SU-DHL-6 (cell line): ENCODE data around the gene GANAB.
A peak's percentile ranks its signal among the peaks of the same experiment; 100 is the strongest.

Experiments
- H2AFZ ChIP-seq: fragments of 200-600 bp; sonication (generic); 2 replicates; pipeline ENCODE4 v1.6.1; 2014; ENCODE audit warnings: low read depth, mild to moderate bottlenecking, moderate library complexity, mixed read lengths, antibody characterized with exemption, low read length; ENCODE audit not compliant: severe bottlenecking
- H3F3A ChIP-seq: fragments of 200-600 bp; shearing (Covaris generic); 2 replicates; pipeline ENCODE4 v1.6.0; 2016; ENCODE audit warnings: antibody characterized with exemption, mild to moderate bottlenecking; ENCODE audit not compliant: insufficient read depth
- H3K27ac ChIP-seq: fragments of 200-600 bp; sonication (generic); 2 replicates; pipeline ENCODE4 v1.5.1; 2016; ENCODE audit warnings: low read depth, mild to moderate bottlenecking, low read length, moderate library complexity, mixed read lengths
- H3K27me3 ChIP-seq: fragments of 200-600 bp; sonication (generic), shearing (Covaris generic); 2 replicates; pipeline ENCODE4 v1.6.0; 2014; ENCODE audit warnings: mild to moderate bottlenecking, low read length
- H3K36me3 ChIP-seq: fragments of 200-600 bp; sonication (generic); 2 replicates; pipeline ENCODE4 v1.6.1; 2014; ENCODE audit warnings: mild to moderate bottlenecking, low read length, mixed read lengths
- H3K4me2 ChIP-seq: fragments of 300-600, 200-600 bp; shearing (Covaris generic), sonication (generic); 2 replicates; pipeline ENCODE4 v1.6.0; 2014; ENCODE audit warnings: low read length, low read depth, mild to moderate bottlenecking; ENCODE audit not compliant: poor library complexity, severe bottlenecking
- H3K4me3 ChIP-seq: fragments of 200-600 bp; sonication (generic); 2 replicates; pipeline ENCODE4 v1.5.1; 2014; ENCODE audit warnings: antibody characterized with exemption, low read length, mild to moderate bottlenecking, mixed read lengths; ENCODE audit not compliant: insufficient read depth, poor library complexity, severe bottlenecking
- H3K79me2 ChIP-seq: fragments of 200-600 bp; sonication (generic); 2 replicates; pipeline ENCODE4 v1.6.1; 2014; ENCODE audit warnings: mild to moderate bottlenecking, low read length, moderate library complexity; ENCODE audit not compliant: insufficient read depth
- H3K9ac ChIP-seq: fragments of 200-600 bp; sonication (generic); 2 replicates; pipeline ENCODE4 v1.7.0; 2014; ENCODE audit warnings: mild to moderate bottlenecking, low read length
- H3K9me2 ChIP-seq: fragments of 200-600 bp; sonication (generic); replicated peaks from 2 replicates; pipeline ENCODE4 v1.6.1; 2014; ENCODE audit warnings: low read length; ENCODE audit not compliant: insufficient read depth
- H3K9me3 ChIP-seq: fragments of 200-600 bp; sonication (generic); 2 replicates; pipeline ENCODE4 v1.6.1; 2014; ENCODE audit warnings: low read length, mixed read lengths; ENCODE audit not compliant: insufficient read depth
- H4K20me1 ChIP-seq: fragments of 200-600 bp; sonication (generic); 2 replicates; pipeline ENCODE4 v1.6.1; 2014; ENCODE audit warnings: low read depth, mild to moderate bottlenecking, antibody characterized with exemption, low read length, moderate library complexity, mixed read lengths
- EZH2phosphoT487 ChIP-seq: fragments of 200-600 bp; sonication (generic), shearing (Covaris generic); conservative IDR thresholded peaks from 2 replicates; pipeline ENCODE4 v1.6.1; 2018; ENCODE audit warnings: mild to moderate bottlenecking, antibody characterized with exemption, low read length, moderate library complexity, mixed read lengths
- TF ChIP-seq, protein P1 (sequence below): fragments of 200-600 bp; sonication (generic); IDR thresholded peaks from one replicate; pipeline ENCODE4 v1.5.1; 2017; ENCODE audit warnings: antibody characterized with exemption, mild to moderate bottlenecking, low read length, moderate library complexity; ENCODE audit not compliant: insufficient read depth, poor library complexity, severe bottlenecking

GANAB gene

DNA sequence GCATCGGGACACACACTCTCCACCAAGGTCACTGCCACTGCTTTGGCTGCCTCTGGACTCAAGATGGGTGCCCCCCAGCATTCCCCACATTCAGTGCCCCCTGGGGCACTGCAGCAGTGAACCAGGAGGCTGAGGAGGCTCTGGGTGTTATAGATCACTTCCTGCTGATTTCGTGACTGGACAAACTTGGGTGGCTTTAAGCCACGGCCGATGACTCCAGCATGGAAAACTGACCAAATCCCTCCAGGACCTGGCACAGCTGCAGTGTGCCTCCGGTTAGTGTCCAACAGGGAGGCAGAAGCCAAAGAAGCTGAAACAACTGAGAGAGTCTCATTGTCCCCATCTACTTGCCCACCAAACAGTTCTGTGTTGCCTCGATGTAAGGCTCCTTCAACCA, 1.2 kb upstream of the GANAB start:
- Histone ChIP-seq H3K36me3 (no peaks in the 10 kb centered on the region), H3K4me2 (no peak overlapping the region)

DNA sequence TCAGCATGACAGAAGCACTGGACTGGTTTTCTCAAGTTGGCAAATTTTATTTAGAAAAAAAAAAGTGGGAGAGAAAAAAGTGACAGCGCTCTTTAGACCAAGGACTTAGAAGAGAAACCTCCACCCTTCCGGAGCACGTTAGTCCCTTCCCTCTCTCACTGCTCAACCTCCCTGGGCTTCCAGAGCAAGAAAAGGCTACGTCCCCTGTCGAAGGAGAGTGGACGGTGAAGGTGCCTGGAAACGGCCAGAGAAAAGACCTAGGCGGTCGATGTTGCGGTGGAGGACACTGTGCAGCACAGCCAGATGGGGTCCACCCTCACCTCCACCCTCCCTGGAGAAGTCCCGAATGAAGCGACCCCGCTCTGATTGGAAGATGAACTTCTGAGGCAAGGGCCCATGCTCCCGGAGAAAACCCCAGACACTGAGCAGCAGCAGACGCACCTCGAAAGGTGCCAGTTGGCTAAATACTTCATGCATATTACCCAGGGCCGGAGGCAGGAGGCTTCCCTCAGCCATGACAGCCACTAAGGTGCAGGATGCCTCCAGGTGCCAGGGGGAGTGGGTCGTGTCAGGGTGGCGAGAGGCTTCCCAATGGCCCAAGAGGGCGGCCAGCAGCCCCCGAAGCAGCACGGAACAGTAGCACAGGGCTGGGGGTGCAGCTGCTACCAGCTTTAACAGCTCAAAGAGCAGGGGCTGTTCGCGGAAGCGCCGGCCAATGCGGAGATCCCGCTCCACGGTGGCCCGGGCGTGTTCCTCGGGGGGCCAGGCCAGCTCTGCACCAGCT, 604 bp upstream of the GANAB start:
- Histone ChIP-seq H3K36me3 (no peaks in the 10 kb centered on the region), H3K9me3 (no peaks in the 10 kb centered on the region), H3K27me3 (no peaks in the 10 kb centered on the region), H3F3A (peaks cover 4% of the 10 kb centered on the region), H2AFZ (no peak overlapping the region), H3K27ac (peak overlapping the region; percentile 21; the same call in 1 of the 2 replicates), H3K9ac (peak overlapping the region; percentile 98; the same call in 1 of the 2 replicates), H3K4me3 (no peak overlapping the region), H4K20me1 (no peaks in the 10 kb centered on the region), H3K79me2 (peaks cover 52% of the 10 kb centered on the region), H3K9me2 (no peaks in the 10 kb centered on the region), H3K4me2 (peak overlapping the region; percentile 36)
- TF ChIP-seq, protein P1, sequence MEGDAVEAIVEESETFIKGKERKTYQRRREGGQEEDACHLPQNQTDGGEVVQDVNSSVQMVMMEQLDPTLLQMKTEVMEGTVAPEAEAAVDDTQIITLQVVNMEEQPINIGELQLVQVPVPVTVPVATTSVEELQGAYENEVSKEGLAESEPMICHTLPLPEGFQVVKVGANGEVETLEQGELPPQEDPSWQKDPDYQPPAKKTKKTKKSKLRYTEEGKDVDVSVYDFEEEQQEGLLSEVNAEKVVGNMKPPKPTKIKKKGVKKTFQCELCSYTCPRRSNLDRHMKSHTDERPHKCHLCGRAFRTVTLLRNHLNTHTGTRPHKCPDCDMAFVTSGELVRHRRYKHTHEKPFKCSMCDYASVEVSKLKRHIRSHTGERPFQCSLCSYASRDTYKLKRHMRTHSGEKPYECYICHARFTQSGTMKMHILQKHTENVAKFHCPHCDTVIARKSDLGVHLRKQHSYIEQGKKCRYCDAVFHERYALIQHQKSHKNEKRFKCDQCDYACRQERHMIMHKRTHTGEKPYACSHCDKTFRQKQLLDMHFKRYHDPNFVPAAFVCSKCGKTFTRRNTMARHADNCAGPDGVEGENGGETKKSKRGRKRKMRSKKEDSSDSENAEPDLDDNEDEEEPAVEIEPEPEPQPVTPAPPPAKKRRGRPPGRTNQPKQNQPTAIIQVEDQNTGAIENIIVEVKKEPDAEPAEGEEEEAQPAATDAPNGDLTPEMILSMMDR = no peak
- TF ChIP-seq EZH2phosphoT487 = no peak

More for the DNA sequence above, 1.2 kb upstream of the GANAB start:
- no peaks in the 10 kb centered on the region for H4K20me1 ChIP-seq
- TF ChIP-seq, protein P1 = no peak
- TF ChIP-seq EZH2phosphoT487 = no peak
- peaks cover 55% of the 10 kb centered on the region for H3K79me2 ChIP-seq
- no peak overlapping the region for H3K4me3 ChIP-seq
- H3K9ac ChIP-seq = no peak overlapping the region
- peaks cover 4% of the 10 kb centered on the region for H3F3A ChIP-seq
- H2AFZ ChIP-seq = no peak overlapping the region
- no peak overlapping the region for H3K27ac ChIP-seq
- no peaks in the 10 kb centered on the region for H3K27me3 ChIP-seq
- no peaks in the 10 kb centered on the region for H3K9me2 ChIP-seq
- H3K9me3 ChIP-seq = no peaks in the 10 kb centered on the region

DNA sequence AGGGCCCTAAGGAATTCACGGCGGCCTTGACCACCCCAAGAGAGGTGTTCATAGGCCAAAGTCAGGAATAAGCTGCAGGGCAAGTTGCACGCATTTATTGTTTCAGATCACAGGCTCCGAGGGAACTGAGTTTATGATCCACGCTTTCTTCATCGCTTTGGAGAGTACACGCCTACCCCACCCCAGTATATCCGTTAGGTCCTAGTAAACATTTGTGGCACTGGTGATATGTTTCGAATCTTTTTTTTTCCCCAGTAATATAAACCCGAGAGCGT, 805 bp downstream of the GANAB start:
- Histone ChIP-seq H2AFZ (no peak overlapping the region), H3K36me3 (no peaks in the 10 kb centered on the region), H3F3A (peaks cover 4% of the 10 kb centered on the region), H3K27me3 (no peaks in the 10 kb centered on the region), H3K79me2 (peaks cover 51% of the 10 kb centered on the region), H3K9me2 (no peaks in the 10 kb centered on the region), H3K9ac (peak overlapping the region; percentile 98), H3K9me3 (no peaks in the 10 kb centered on the region), H3K27ac (peak overlapping the region; percentile 79), H3K4me3 (peak overlapping the region; percentile 89), H4K20me1 (no peaks in the 10 kb centered on the region), H3K4me2 (peak overlapping the region; percentile 86)
- TF ChIP-seq EZH2phosphoT487 = no peak
- TF ChIP-seq, protein P1 = no peak
